ENCODE data around the gene URB2.

Gene URB2

GRCh38 chr1:229624521-229625070, 1.5 kb upstream of the URB2 start:
- TF ChIP-seq CTCF (conservative IDR thresholded peaks at IDR 0.05) = no peak
- H3K27ac ChIP-seq = peak overlapping the region; percentile 81

DNA sequence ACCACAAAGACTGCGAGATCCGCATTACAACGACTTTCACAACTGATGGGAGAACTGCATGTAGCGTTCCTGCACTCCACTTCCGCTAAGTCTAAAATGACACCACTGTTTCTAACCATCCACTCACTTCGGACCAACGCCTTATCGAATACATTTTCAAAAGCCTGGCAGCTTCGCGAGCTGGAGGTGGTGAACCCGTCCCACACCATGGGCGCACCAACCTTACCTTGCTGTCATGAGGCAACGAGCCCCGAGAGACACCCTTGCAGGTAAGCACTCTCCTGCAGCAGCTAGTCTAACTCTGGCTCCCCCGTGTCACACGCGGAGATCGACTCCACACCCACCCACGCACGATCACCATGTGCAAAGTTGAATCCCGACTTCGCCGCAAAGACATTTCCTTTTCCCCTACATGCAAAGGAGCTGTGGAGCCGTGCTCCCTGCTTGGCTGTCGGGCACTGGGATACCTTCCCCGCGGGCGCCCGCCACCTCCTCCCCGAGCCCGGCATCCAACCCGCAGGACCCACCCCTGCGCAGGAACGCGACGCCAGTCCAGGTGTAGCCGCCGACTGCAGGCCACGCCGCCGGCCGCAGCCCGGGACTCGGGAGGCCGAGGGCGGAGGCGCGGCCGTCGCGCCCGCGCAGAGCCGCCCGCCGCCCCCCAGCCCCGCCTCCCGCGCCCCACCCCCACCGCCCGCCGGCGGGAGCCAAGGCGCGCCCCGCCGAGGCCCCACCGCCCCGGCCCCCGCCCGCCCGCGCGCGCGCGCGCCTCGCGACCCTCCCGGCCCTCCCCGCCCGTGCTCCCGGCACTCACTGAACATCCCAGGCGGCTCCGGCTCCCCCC, 754 bp upstream of the URB2 start:
- no peak for TF ChIP-seq CTCF (conservative IDR thresholded peaks at IDR 0.05)
- peak overlapping the region; percentile 81 for H3K27ac ChIP-seq

DNA sequence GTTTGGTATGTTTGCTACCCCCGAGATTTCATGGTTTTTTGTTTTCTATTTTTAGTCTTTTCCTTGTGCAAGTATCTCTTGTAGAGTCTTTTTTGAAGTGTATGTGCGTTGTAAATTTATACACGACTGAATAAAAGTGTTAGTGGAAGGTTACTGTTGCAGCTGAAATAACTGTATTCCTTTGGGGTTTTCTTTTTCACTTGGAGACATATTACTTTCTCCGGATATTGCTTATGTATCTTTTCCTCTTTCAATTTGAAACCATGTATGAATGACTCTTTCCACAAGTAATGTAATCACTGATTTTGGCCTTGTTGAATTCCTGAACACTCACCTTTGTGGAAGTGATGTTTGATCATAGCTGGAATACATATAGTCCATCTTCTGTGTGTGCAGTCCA, 956 bp downstream of the URB2 start:
- H3K27ac ChIP-seq = peak overlapping the region; percentile 81
- TF ChIP-seq CTCF (conservative IDR thresholded peaks at IDR 0.05) = no peak

GRCh38 chr1:229629261-229629660, 3.2 kb downstream of the URB2 start:
- H3K27ac ChIP-seq = no peak overlapping the region
- no peak for TF ChIP-seq CTCF (conservative IDR thresholded peaks at IDR 0.05)

DNA sequence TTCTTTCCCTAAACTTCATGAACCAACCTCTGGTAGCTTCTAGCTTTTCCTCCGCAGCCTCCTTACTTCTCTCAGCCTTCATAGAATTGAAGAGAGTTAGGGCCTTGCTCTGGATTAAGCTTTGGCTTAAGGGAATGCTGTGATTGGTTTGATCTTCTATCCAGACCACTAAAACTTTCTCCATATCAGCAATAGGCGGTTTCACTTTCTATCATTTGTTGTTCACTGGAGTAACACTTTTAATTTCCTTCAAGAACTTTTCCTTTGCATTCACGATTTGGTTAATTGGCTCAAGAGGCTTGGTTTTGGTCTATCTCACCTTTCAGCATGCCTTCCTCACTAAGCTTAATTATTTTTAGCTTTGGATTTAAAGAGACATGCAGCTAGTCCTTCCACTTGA, 5.1 kb downstream of the URB2 start:
- TF ChIP-seq CTCF (conservative IDR thresholded peaks at IDR 0.05) = no peak
- no peak overlapping the region for H3K27ac ChIP-seq

DNA sequence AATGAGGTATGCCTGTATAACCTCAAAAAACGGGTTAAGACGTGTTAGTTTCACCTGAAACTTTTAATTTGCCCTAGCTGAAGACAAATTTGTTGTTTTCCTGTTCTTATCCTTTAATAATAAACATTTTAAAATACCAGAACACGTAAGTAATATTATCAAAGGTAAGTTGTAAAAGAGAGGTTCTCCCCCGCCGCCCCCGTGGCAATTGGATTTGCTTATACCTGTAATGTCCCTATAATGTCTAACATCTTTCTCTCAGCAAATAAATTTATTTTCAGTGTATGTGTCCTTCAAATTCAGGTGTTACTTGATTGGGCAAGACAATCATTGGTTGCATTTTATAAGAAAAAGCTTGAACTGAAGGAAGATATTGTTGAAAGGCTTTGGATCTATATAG, 5.9 kb downstream of the URB2 start:
- TF ChIP-seq CTCF (conservative IDR thresholded peaks at IDR 0.05) = no peak
- H3K27ac ChIP-seq = no peak overlapping the region

- no peak overlapping the region for H3K27ac ChIP-seq
- TF ChIP-seq CTCF (conservative IDR thresholded peaks at IDR 0.05) = no peak
These were observed 10.0 kb downstream of the URB2 start for GRCh38 chr1:229636042-229636441.
